ENCODE data around the gene AQP5. TPM values are rescaled to one million over a fixed set of nuclear protein-coding genes. Genes with fewer than 3 reads are reported as not detected.

The AQP5 gene
- total RNA-seq, 1 experiment from 2014 or later: not detected

DNA sequence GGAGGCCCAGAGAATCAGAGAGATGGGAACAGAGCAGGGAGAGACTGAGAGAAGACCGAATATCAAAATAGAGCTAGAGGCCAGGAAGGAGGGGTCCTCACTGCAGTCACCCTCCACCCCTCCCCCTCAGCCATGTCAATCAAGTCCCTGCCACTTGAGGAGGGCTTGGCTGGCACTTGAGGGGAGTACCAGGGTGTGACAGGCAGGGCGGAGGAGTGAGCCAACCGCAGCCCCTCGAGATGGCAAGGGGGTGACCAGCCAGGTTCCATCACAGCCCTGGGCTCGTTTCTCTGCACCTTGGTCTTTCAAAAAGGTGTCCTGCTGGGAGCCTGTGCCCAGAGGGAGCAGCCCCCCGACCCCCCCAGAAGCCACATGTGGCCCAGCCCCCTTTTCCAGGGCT lies 4.2 kb downstream of the AQP5 start:
- Histone ChIP-seq H3K27ac (ENCODE audit: low read length) (no peak overlapping the region), H3K9me3 (ENCODE audit: low read length) (no peaks in the 10 kb centered on the region), H3K4me1 (ENCODE audit: insufficient read depth, low read length) (peaks cover 18% of the 10 kb centered on the region), H3K4me3 (ENCODE audit: low read length) (no peak overlapping the region), H2AFZ (ENCODE audit: low read length) (no peak overlapping the region), H3K27me3 (ENCODE audit: low read length) (no peaks in the 10 kb centered on the region), H3K9me2 (replicated peaks; ENCODE audit: low read length) (no peaks in the 10 kb centered on the region), H3K4me2 (ENCODE audit: low read length) (no peak overlapping the region), H3F3A (ENCODE audit: low read length, unreplicated experiment) (no peaks in the 10 kb centered on the region), H3K36me3 (ENCODE audit: low read depth, low read length) (no peaks in the 10 kb centered on the region), H4K20me1 (ENCODE audit: low read length) (no peaks in the 10 kb centered on the region), H3K79me2 (ENCODE audit: low read length) (no peaks in the 10 kb centered on the region), H3K9ac (ENCODE audit: low read length) (no peak overlapping the region)
- no peak for TF ChIP-seq EZH2phosphoT487 (IDR thresholded peaks at IDR 0.05; ENCODE audit: borderline replicate concordance, low read length)
- TF ChIP-seq EZH2 (IDR thresholded peaks at IDR 0.05; ENCODE audit: low read length, unreplicated experiment): no peak
- TF ChIP-seq, protein P1, sequence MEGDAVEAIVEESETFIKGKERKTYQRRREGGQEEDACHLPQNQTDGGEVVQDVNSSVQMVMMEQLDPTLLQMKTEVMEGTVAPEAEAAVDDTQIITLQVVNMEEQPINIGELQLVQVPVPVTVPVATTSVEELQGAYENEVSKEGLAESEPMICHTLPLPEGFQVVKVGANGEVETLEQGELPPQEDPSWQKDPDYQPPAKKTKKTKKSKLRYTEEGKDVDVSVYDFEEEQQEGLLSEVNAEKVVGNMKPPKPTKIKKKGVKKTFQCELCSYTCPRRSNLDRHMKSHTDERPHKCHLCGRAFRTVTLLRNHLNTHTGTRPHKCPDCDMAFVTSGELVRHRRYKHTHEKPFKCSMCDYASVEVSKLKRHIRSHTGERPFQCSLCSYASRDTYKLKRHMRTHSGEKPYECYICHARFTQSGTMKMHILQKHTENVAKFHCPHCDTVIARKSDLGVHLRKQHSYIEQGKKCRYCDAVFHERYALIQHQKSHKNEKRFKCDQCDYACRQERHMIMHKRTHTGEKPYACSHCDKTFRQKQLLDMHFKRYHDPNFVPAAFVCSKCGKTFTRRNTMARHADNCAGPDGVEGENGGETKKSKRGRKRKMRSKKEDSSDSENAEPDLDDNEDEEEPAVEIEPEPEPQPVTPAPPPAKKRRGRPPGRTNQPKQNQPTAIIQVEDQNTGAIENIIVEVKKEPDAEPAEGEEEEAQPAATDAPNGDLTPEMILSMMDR (conservative IDR thresholded peaks at IDR 0.05; ENCODE audit: low read depth, low read length): no peak
- ChIA-PET CTCF (interaction anchor here (1.0 to 2.7 kb wide), 2 partner anchors 20 to 105 kb away, joined by 3 to 38 read pairs; no protein-coding TSS in a partner anchor), POLR2A (ENCODE audit: unreplicated experiment) (no interaction called here)
- intact Hi-C loops (cut with micrococcal nuclease): loop anchor here (10.0 kb wide), 2 partner anchors 101 to 191 kb away; no protein-coding TSS in a partner anchor
- DNase-seq (no peak), ATAC-seq (no peak)
- BruUV-seq (replicated peaks): no TSS peak

DNA sequence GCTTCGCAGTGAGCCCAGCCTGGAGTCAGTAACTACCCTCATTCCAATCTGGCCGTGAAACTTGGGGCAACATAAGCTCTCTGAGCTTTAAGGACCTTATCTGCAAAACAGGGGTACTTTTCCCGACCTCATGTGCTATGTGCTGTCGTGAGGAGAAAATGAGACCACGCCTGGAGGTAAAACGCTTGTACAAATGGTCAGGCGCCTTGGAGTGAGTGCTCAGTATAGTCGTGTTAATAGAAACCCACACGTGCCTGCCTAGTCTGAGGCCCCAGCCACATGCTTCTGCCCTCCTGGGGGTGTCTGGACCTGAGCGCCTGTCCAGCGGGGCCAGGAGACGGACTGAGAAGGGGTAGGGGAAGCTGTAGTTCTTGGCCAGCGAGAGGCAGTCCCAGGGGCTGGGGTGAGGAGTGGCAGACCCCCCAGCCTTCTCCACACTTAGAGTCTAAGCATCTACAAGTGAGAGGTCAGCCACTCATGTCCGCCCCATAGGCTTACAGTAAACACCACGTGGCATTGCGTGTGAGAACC lies 4.9 kb downstream of the AQP5 start:
- no peaks in the 10 kb centered on the region for H4K20me1 ChIP-seq (ENCODE audit: low read length)
- H3K79me2 ChIP-seq (ENCODE audit: low read length): no peaks in the 10 kb centered on the region
- no TSS peak for BruUV-seq (replicated peaks)
- H3K4me3 ChIP-seq (ENCODE audit: low read length): peak overlapping the region; percentile 65; the same call in 1 of the 2 replicates
- no peaks in the 10 kb centered on the region for H3K9me2 ChIP-seq (replicated peaks; ENCODE audit: low read length)
- H3K9ac ChIP-seq (ENCODE audit: low read length): no peak overlapping the region
- peak overlapping the region; percentile 95 for H3K4me2 ChIP-seq (ENCODE audit: low read length)
- ATAC-seq (no peak), DNase-seq (no peak)
- CTCF ChIA-PET: interaction anchor here (0.7 to 2.7 kb wide), 7 partner anchors 21 to 118 kb away, joined by 3 to 38 read pairs (median 5); partner anchors contain the start of gene SMARCD1
- intact Hi-C loops (cut with micrococcal nuclease): loop anchor here (1.0 to 10.0 kb wide), 4 partner anchors 90 to 192 kb away; no protein-coding TSS in a partner anchor
- H3K27ac ChIP-seq (ENCODE audit: low read length): no peak overlapping the region
- H3K27me3 ChIP-seq (ENCODE audit: low read length): no peaks in the 10 kb centered on the region
- POLR2A ChIA-PET (ENCODE audit: unreplicated experiment): no interaction called here
- no peaks in the 10 kb centered on the region for H3K9me3 ChIP-seq (ENCODE audit: low read length)
- H2AFZ ChIP-seq (ENCODE audit: low read length): no peak overlapping the region
- H3K4me1 ChIP-seq (ENCODE audit: insufficient read depth, low read length): peaks cover 18% of the 10 kb centered on the region
- no peaks in the 10 kb centered on the region for H3K36me3 ChIP-seq (ENCODE audit: low read depth, low read length)
- H3F3A ChIP-seq (ENCODE audit: low read length, unreplicated experiment): no peaks in the 10 kb centered on the region
- no peak for TF ChIP-seq EZH2phosphoT487 (IDR thresholded peaks at IDR 0.05; ENCODE audit: borderline replicate concordance, low read length)
- TF ChIP-seq, protein P1 (conservative IDR thresholded peaks at IDR 0.05; ENCODE audit: low read depth, low read length): no peak
- no peak for TF ChIP-seq EZH2 (IDR thresholded peaks at IDR 0.05; ENCODE audit: low read length, unreplicated experiment)
